HG03025 (cell line): ENCODE data around the gene LFNG.

Experiments
- ATAC-seq: cut with Tn5 transposase; IDR thresholded peaks from one replicate; pipeline ENCODE4 v1.9.1; 2021; ENCODE audit warnings: mild to moderate bottlenecking, moderate library complexity; ENCODE audit not compliant: unreplicated experiment, low FRiP score

The LFNG gene

GRCh38 chr7:2501947-2502646 lies 17.5 kb upstream of the LFNG start:
- ATAC-seq: no peak

GRCh38 chr7:2502647-2502966 lies 17.0 kb upstream of the LFNG start:
- no peak for ATAC-seq

GRCh38 chr7:2503056-2503941 lies 16.3 kb upstream of the LFNG start:
- ATAC-seq: no peak

GRCh38 chr7:2504128-2504888 lies 15.3 kb upstream of the LFNG start:
- ATAC-seq: no peak

GRCh38 chr7:2504889-2505375 lies 14.6 kb upstream of the LFNG start:
- no peak for ATAC-seq

GRCh38 chr7:2505401-2505800 lies 14.2 kb upstream of the LFNG start:
- no peak for ATAC-seq

GRCh38 chr7:2507208-2507916 lies 12.2 kb upstream of the LFNG start:
- ATAC-seq: no peak

GRCh38 chr7:2507917-2508306 lies 11.7 kb upstream of the LFNG start:
- no peak for ATAC-seq

- no peak for ATAC-seq
Observed at GRCh38 chr7:2508327-2509215, 11.0 kb upstream of the LFNG start.

GRCh38 chr7:2509298-2509906 lies 10.2 kb upstream of the LFNG start:
- ATAC-seq: no peak

- no peak for ATAC-seq
Observed at GRCh38 chr7:2510130-2510776, 9.3 kb upstream of the LFNG start.

GRCh38 chr7:2510909-2511768 lies 8.4 kb upstream of the LFNG start:
- ATAC-seq: no peak

GRCh38 chr7:2511769-2512168 lies 7.8 kb upstream of the LFNG start:
- ATAC-seq: no peak

GRCh38 chr7:2512179-2512661 lies 7.4 kb upstream of the LFNG start:
- ATAC-seq: no peak

GRCh38 chr7:2512713-2513112 lies 6.9 kb upstream of the LFNG start:
- no peak for ATAC-seq

- no peak for ATAC-seq
Observed at GRCh38 chr7:2513702-2514101, 5.9 kb upstream of the LFNG start.
